H1 (cell line): Measurements from ENCODE around the gene DPH1. TPM values are rescaled to one million over a fixed set of nuclear protein-coding genes. Genes with fewer than 3 reads are reported as not detected.
A peak's percentile ranks its signal among the peaks of the same experiment; 100 is the strongest.

Experiments
- CTCF ChIA-PET: fragments of 300-600 bp; sonication (Branson Sonifier 250); formaldehyde crosslinking; loops from one replicate; lab custom pipeline; 2021; ENCODE audit not compliant: partially characterized antibody; lab: Charles Lee
- POLR2A ChIA-PET: fragments of 300-600 bp; sonication (Branson Sonifier 250); formaldehyde crosslinking; loops from one replicate; lab custom pipeline; 2021; ENCODE audit warnings: inconsistent platforms; ENCODE audit not compliant: partially characterized antibody; lab: Charles Lee
- DNase-seq, 2 experiments: peaks; one replicate each; pipeline versions ENCODE4 v3.0.0 to v3.0.0-alpha.2; 2010 to 2022; ENCODE audit warnings: low spot score in 2 of 2, low read depth in 1 of 2, mixed read lengths in 1 of 2
- FAIRE-seq: peaks from 2 replicates; lab custom pipeline; 2011; peaks lifted over from hg19 to GRCh38; lab: Jason Lieb, UNC
- H2AFZ ChIP-seq: 2 replicates; pipeline ENCODE4 v1.8.1; 2012; ENCODE audit warnings: low read length, inconsistent platforms
- H2AK5ac ChIP-seq: 2 replicates; pipeline ENCODE4 v1.6.1; 2013; ENCODE audit warnings: low read depth, low read length
- H2BK120ac ChIP-seq: replicated peaks from 2 replicates; pipeline ENCODE3; 2013; ENCODE audit warnings: low read depth, low read length, inconsistent platforms
- H2BK12ac ChIP-seq: 2 replicates; pipeline ENCODE4 v1.6.1; 2013; ENCODE audit warnings: low read depth, low read length
- H2BK15ac ChIP-seq: 2 replicates; pipeline ENCODE4 v1.6.1; 2013; ENCODE audit warnings: low read length
- H2BK20ac ChIP-seq: 2 replicates; pipeline ENCODE4 v1.6.1; 2013; ENCODE audit warnings: low read length
- H2BK5ac ChIP-seq: 2 replicates; pipeline ENCODE4 v1.6.1; 2013; ENCODE audit warnings: low read depth, low read length
- H3K14ac ChIP-seq: 2 replicates; pipeline ENCODE4 v1.6.1; 2013; ENCODE audit warnings: inconsistent platforms; ENCODE audit not compliant: insufficient read length
- H3K18ac ChIP-seq: 2 replicates; pipeline ENCODE4 v1.6.1; 2013; ENCODE audit warnings: low read length; ENCODE audit errors: extremely low read depth
- H3K23ac ChIP-seq: 2 replicates; pipeline ENCODE4 v1.6.1; 2013; ENCODE audit warnings: inconsistent platforms; ENCODE audit not compliant: insufficient read length
- H3K23me2 ChIP-seq: 2 replicates; pipeline ENCODE4 v1.6.1; 2013; ENCODE audit warnings: low read depth, low read length
- H3K27ac ChIP-seq: 2 replicates; pipeline ENCODE4 v1.6.1; 2011; ENCODE audit warnings: low read depth, low read length, inconsistent platforms
- H3K27me3 ChIP-seq, 4 experiments: replicated peaks in 1 of 4; 1 replicate in 1 of 4; 2 replicates in 3 of 4; pipeline versions ENCODE4 v1.6.1 to v1.8.1; 2011 to 2013; ENCODE audit warnings: low read length in 3 of 4, mild to moderate bottlenecking in 3 of 4, inconsistent platforms in 2 of 4, mixed read lengths in 2 of 4, moderate library complexity in 1 of 4; ENCODE audit not compliant: control insufficient read depth in 3 of 4, insufficient read depth in 3 of 4; ENCODE audit errors: extremely low read depth in 1 of 4
- H3K36me3 ChIP-seq, 4 experiments: 2 replicates each; pipeline versions ENCODE4 v1.6.1 to v1.8.1; 2011 to 2013; ENCODE audit warnings: mild to moderate bottlenecking in 4 of 4, low read length in 3 of 4, moderate library complexity in 2 of 4, control low read depth in 1 of 4, inconsistent platforms in 1 of 4; ENCODE audit not compliant: insufficient read depth in 4 of 4, control insufficient read depth in 2 of 4
- H3K4ac ChIP-seq: replicated peaks from 2 replicates; pipeline ENCODE3; 2013; ENCODE audit warnings: low read length, low read depth, mixed read lengths, inconsistent platforms; ENCODE audit not compliant: insufficient read length
- H3K4me1 ChIP-seq, 4 experiments: replicated peaks in 1 of 4; 1 replicate in 1 of 4; 2 replicates in 3 of 4; pipeline versions ENCODE4 v1.6.1 to v1.8.1; 2011 to 2013; ENCODE audit warnings: low read length in 3 of 4, inconsistent platforms in 2 of 4, mixed read lengths in 1 of 4; ENCODE audit not compliant: insufficient read depth in 4 of 4, control insufficient read depth in 3 of 4
- H3K4me2 ChIP-seq, 2 experiments: 2 replicates each; pipeline versions ENCODE4 v1.6.1 to v1.8.1; 2011 to 2013; ENCODE audit warnings: low read depth in 2 of 2, low read length in 2 of 2, control low read depth in 1 of 2, inconsistent platforms in 1 of 2, mild to moderate bottlenecking in 1 of 2; ENCODE audit not compliant: insufficient read depth in 1 of 2
- H3K4me3 ChIP-seq, 4 experiments: fragments of 200-600, 300-600 bp in 1 of 4; sonication (generic), shearing (Covaris generic), sonication (Bioruptor Twin) in 1 of 4; 2 replicates each; pipeline versions ENCODE4 v1.5.1 to v1.8.1; 2011 to 2016; ENCODE audit warnings: low read length in 4 of 4, low read depth in 3 of 4, control low read depth in 2 of 4, inconsistent platforms in 2 of 4, mild to moderate bottlenecking in 2 of 4, mixed read lengths in 1 of 4, moderate library complexity in 1 of 4; ENCODE audit not compliant: insufficient read depth in 2 of 4; ENCODE audit errors: extremely low read depth in 1 of 4
- H3K56ac ChIP-seq: replicated peaks from 2 replicates; pipeline ENCODE3; 2013; ENCODE audit warnings: low read depth, mild to moderate bottlenecking, mixed read lengths, low read length, inconsistent platforms; ENCODE audit not compliant: insufficient read length
- H3K79me1 ChIP-seq: 2 replicates; pipeline ENCODE4 v1.6.1; 2013; ENCODE audit warnings: low read depth, low read length, control low read depth
- H3K79me2 ChIP-seq, 2 experiments: 2 replicates each; pipeline versions ENCODE4 v1.6.1 to v1.8.1; 2012 to 2013; ENCODE audit warnings: low read length in 2 of 2, mild to moderate bottlenecking in 2 of 2, inconsistent platforms in 1 of 2; ENCODE audit not compliant: insufficient read depth in 2 of 2, control insufficient read depth in 1 of 2
- H3K9ac ChIP-seq, 4 experiments: replicated peaks in 1 of 4; 1 replicate in 1 of 4; 2 replicates in 3 of 4; pipeline versions ENCODE4 v1.6.1 to v1.8.1; 2011 to 2013; ENCODE audit warnings: low read depth in 3 of 4, low read length in 3 of 4, control low read depth in 2 of 4, mild to moderate bottlenecking in 2 of 4, moderate library complexity in 2 of 4, inconsistent platforms in 1 of 4; ENCODE audit errors: extremely low read depth in 1 of 4
- H3K9me3 ChIP-seq, 2 experiments: 2 replicates each; pipeline versions ENCODE4 v1.6.1 to v1.8.1; 2012 to 2013; ENCODE audit warnings: mild to moderate bottlenecking in 2 of 2, moderate library complexity in 2 of 2, control low read depth in 1 of 2, inconsistent platforms in 1 of 2, low read depth in 1 of 2, low read length in 1 of 2, mixed read lengths in 1 of 2; ENCODE audit not compliant: insufficient read depth in 2 of 2
- H4K20me1 ChIP-seq, 2 experiments: replicated peaks in 1 of 2; 2 replicates each; pipeline versions ENCODE3 to v1.8.1; 2011 to 2013; ENCODE audit warnings: inconsistent platforms in 2 of 2, low read length in 2 of 2, mild to moderate bottlenecking in 1 of 2; ENCODE audit not compliant: insufficient read depth in 2 of 2, control insufficient read depth in 1 of 2
- H4K5ac ChIP-seq: 2 replicates; pipeline ENCODE4 v1.6.1; 2013; ENCODE audit warnings: low read length, low read depth, mixed read lengths, inconsistent platforms; ENCODE audit not compliant: insufficient read length
- H4K8ac ChIP-seq: 2 replicates; pipeline ENCODE4 v1.8.0; 2013; ENCODE audit warnings: mild to moderate bottlenecking, moderate library complexity, low read length, inconsistent platforms; ENCODE audit not compliant: insufficient read depth; ENCODE audit errors: extremely low read depth
- H4K91ac ChIP-seq: replicated peaks from 2 replicates; pipeline ENCODE3; 2013; ENCODE audit warnings: low read length, mixed read lengths, inconsistent platforms; ENCODE audit not compliant: insufficient read length
- EP300 ChIP-seq, 2 experiments: IDR thresholded peaks; 1 replicate in 1 of 2; 2 replicates in 1 of 2; pipeline ENCODE4 v1.6.1; 2011 to 2012; ENCODE audit warnings: low read depth in 2 of 2, low read length in 2 of 2, mild to moderate bottlenecking in 2 of 2, borderline replicate concordance in 1 of 2, inconsistent platforms in 1 of 2, moderate library complexity in 1 of 2
- RXRA ChIP-seq: IDR thresholded peaks from 2 replicates; pipeline ENCODE4 v1.6.1; 2011; ENCODE audit warnings: low read depth, mild to moderate bottlenecking, low read length, moderate library complexity; ENCODE audit not compliant: insufficient read depth
- SRF ChIP-seq: IDR thresholded peaks from 2 replicates; pipeline ENCODE4 v1.6.1; 2011; ENCODE audit warnings: mild to moderate bottlenecking, low read depth, low read length, moderate library complexity
- WGBS, 2 experiments: shearing (Covaris generic) in 1 of 2; methylation state at CpG; one replicate each; pipeline versions ENCODE4 v1.1.6 to v1.1.7; 2013 to 2015; ENCODE audit warnings: low lambda C conversion rate in 2 of 2, mixed read lengths in 2 of 2, inconsistent platforms in 1 of 2, low coverage in 1 of 2, missing lambda C conversion rate in 1 of 2; ENCODE audit not compliant: insufficient replicate concordance in 2 of 2, insufficient coverage in 1 of 2, insufficient read length in 1 of 2; ENCODE audit errors: extremely low coverage in 1 of 2, missing lambda C conversion rate in 1 of 2; 5-methylcytosine and 5-hydroxymethylcytosine counted together
- polyA plus RNA-seq, 7 experiments: library from polyadenylated mRNA; depleted of rRNA in 3 of 7; stranded (reverse) in 5 of 7; unstranded in 2 of 7; fragments of >200 nt in 5 of 7; fragments of 200-250 nt in 2 of 7; gene quantifications; 1 replicate in 5 of 7; 2 replicates in 1 of 7; 4 replicates in 1 of 7; pipeline versions ENCODE4 v1.2.1 to v1.2.3, GENCODE V29; 2011 to 2013; ENCODE audit warnings: missing spikeins in 2 of 7, mixed read lengths in 2 of 7
- total RNA-seq: library from RNA; stranded (reverse); fragmentation: NEBNext Ultra II Directional; extraction: Animal tissue kit (Norgen Biotek cat#: 25700); gene quantifications from 2 replicates; pipeline ENCODE4 v1.2.1, GENCODE V29; 2021

DPH1 gene
- total and polyA plus RNA-seq, 2 of the 8 experiments (the other 6 are each of a cell fraction or from before 2014, with no cell fraction given): 24.9 to 30.0 TPM

DNA sequence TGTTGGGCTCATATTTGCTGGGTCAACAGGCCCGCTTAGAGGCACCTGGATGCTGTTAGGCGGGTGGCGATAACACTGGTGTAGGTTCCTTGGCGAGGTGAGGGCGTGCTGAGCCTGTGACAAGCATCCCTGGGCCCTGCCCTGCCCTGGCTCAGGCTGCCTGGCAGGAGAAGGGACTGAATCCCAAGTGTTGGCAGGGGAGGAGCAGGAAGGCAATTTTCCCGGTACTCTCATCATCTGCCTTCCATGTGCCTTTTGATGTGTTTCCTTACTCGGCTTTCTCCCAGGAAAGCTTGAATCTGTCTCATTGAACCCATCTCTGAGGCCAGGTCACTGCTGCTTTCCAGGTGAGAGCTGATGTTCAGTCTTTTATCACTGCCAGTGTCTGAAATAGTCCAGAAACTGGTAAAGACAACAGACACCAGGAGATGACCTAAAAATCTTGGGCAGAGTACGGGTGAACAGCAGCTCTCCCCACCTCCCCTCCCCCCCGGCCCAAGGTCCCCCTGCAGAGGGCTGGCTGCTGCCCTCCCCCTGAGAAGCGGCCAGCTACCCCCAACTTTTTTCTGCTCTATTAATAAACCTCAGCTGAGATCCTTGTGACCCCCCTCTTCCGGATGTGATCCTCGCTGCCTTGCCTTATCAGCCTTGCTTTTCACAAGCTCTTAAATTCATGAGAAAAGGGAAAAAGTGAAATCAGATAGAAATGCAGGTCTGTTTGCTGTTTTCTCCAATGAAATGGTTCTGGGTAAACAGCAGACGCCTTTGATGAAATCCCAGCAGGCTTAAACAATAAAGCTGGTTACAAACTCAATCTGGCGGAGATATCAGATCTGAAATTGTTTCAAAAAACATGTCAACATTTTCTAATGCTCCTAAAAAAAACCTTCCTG is 33.8 kb upstream of the DPH1 start:
- Histone ChIP-seq H3K4me2 (no peak overlapping the region; a peak in 1 of 4 replicates), H3K27ac (no peak overlapping the region), H4K20me1 (no peaks in the 10 kb centered on the region), H2BK12ac (peak overlapping the region; percentile 75; the same call in 1 of the 2 replicates), H3K79me2 (no peaks in the 10 kb centered on the region), H3K56ac (no peak overlapping the region), H2BK120ac (no peak overlapping the region), H2BK15ac (peak overlapping the region; percentile 46; the same call in 1 of the 2 replicates), H2AFZ (no peak overlapping the region), H3K14ac (no peak overlapping the region), H3K4me1 (peaks cover 0 to 21% (median 12%) of the 10 kb centered on the region in 4 experiments; a peak in 6 of 7 replicates), H4K91ac (no peak overlapping the region), H3K36me3 (no peaks in the 10 kb centered on the region), H3K4me3 (no peak overlapping the region), H2BK5ac (no peak overlapping the region), H3K23ac (no peak overlapping the region), H4K5ac (no peak overlapping the region), H3K27me3 (peaks cover 8 to 28% (median 20%) of the 10 kb centered on the region in 4 experiments), H3K4ac (no peak overlapping the region), H3K9me3 (no peaks in the 10 kb centered on the region), H3K79me1 (no peaks in the 10 kb centered on the region), H3K23me2 (peaks cover 4% of the 10 kb centered on the region; the same call in 1 of the 2 replicates), H3K18ac (peak overlapping the region; percentile 60), H2AK5ac (no peak overlapping the region), H3K9ac (no peak overlapping the region), H4K8ac (no peak overlapping the region), H2BK20ac (no peak overlapping the region)
- 81% methylated on average over 13 of the region's 14 CpGs; no CpG with 5 or more reads in 1 of the 2 experiments for WGBS, 2 experiments
- CTCF ChIA-PET: interaction anchor here (1.2 to 2.2 kb wide), 3 partner anchors 29 to 248 kb away, joined by 3 to 6 read pairs (median 6); partner anchors contain the start of gene RTN4RL1
- DNase-seq (no peak), FAIRE-seq (no peak)
- POLR2A ChIA-PET: no interaction called here
- TF ChIP-seq RXRA: no peak
- TF ChIP-seq EP300 (IDR thresholded peaks at IDR 0.05; ENCODE audit: borderline replicate concordance in 1 of 2, low read depth in 2 of 2, low read length in 2 of 2): no peak
- TF ChIP-seq SRF: no peak
